ENCODE data around the gene TFPT. TPM values are rescaled to one million over a fixed set of nuclear protein-coding genes. Genes with fewer than 3 reads are reported as not detected.
"Not testable (repeated sequence)": the region's sequence is repeated elsewhere in the genome, so short reads cannot be mapped to it uniquely, and the experiment has no call there.

Gene TFPT
- total RNA-seq, 2 donors from 2014 or later: 31.4 to 47.3 TPM

DNA sequence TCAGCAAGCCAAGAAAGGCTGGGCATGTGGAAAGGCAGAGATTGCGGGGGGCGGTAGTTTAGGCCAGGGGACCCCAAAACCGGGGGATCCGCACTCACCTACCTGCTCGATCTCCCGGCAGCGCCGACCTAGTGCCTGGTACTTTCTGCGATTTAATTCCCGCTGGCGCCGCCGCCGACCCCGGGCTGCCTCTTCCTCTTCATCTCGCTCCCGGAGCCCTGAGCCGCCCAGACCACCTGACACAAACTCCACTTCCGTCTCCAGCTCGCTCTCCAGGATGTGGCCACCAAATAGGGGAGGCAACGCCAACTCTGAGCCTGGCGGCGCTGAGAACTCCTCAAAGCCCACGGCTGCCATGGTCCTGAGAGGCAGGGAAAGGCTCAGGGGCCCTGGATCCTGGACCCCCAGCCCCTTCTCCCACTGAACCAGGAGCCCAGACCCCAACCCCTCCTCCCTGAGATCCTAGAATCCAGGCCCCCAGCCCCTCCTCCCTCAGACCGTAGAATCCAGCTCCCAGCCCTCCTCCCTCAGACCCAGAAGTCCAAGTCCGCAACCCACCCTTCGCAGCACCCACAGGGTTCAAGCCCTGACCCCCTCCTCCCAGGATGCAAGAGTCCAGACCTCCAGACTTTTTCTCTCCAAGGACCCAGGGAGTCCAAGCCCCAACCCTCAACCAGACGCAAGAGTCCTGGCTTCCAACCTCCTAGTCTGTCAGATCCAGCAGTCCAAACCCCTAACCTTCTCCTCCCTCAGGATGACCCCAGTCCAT is 933 bp downstream of the TFPT start:
- ATAC-seq (replicated peaks): peak; percentile 38
- Mint-ChIP-seq H3K36me3 (ENCODE audit: low read depth) (peaks cover 80% of the 10 kb centered on the region), H3K27ac (peak overlapping the region; percentile 94), H3K4me1 (peaks cover 18% of the 10 kb centered on the region), H3K27me3 (no peaks in the 10 kb centered on the region), H3K4me3 (peak overlapping the region; percentile 91), H3K9me3 (no peaks in the 10 kb centered on the region)

DNA sequence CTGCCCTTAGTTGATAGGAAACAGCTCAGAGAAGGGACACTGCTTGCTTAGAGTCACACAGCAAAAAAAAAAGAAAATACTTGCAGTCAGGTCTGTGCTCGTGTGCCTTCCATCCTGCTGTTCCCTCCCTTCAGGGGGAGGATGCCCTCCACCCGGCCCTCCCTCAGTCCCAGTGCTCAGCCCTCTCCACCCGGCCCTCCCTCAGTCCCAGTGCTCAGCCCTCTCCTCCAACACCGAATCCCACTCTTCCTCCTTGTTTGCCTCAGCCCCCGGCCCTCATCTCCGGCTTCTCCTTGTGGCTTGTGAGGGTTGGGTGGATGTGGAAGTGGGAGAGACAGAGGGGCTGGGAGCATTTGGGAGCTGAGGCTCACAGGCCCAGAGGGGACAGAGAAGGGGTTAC is 5.8 kb downstream of the TFPT start:
- Mint-ChIP-seq H3K27ac (no peak overlapping the region), H3K9me3 (no peaks in the 10 kb centered on the region), H3K4me3 (no peak overlapping the region), H3K27me3 (no peaks in the 10 kb centered on the region), H3K4me1 (peaks cover 10% of the 10 kb centered on the region), H3K36me3 (ENCODE audit: low read depth) (peaks cover 95% of the 10 kb centered on the region)
- no peak for ATAC-seq (replicated peaks)

DNA sequence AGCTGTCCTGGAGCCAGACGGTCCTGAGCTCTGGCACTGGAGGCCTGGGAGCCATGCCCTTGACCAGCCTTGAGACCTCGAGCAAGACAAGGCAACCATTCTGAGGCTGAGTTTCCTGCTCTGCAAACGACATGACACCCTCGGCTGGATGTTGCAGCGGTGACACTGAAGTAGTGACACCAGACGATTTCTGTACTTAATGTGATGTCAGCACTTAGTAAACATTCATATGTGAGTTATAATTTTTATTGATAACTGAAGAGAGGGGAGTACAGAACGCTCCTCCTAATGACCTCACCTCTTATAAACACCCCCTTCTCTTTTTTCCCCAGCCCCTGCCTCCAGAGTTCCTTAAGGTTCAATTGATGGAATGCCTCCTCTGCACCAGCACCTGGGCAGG is 7.0 kb downstream of the TFPT start:
- no peak overlapping the region for H3K27ac Mint-ChIP-seq
- no peak for ATAC-seq (replicated peaks)
- H3K4me1 Mint-ChIP-seq: peaks cover 10% of the 10 kb centered on the region
- H3K36me3 Mint-ChIP-seq (ENCODE audit: low read depth): peaks cover 83% of the 10 kb centered on the region
- no peaks in the 10 kb centered on the region for H3K27me3 Mint-ChIP-seq
- H3K4me3 Mint-ChIP-seq: no peak overlapping the region
- no peaks in the 10 kb centered on the region for H3K9me3 Mint-ChIP-seq

DNA sequence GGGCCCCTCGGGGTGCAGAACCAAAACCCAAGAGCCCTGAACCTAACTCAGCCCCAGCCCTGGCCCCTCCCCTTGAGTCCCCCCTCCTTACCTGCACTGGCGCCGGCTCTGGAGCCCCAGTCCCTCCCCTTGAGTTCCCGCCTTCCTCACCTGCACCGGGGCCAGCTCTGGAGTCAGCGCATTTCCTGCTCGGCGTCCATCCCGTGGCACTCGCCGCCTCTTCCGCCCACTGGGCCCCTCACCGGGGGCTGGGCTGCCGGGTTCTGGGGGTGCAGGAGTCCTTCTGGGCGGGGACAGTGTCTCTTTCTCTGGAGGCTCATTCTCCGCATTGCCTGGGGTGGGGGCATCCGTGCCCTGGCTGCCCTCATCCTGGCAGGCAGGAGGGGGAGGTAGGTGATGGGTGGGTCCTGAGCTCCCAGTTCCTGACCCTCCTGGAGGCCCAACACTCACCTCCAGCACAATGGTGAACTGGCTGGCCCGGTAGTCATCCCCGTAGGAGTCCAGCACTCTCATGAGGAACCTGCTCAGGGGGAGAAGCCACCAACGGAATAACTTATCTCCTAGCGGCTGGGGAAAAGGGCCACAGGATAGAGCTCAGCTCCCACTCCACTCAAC is 7.5 kb downstream of the TFPT start:
- Mint-ChIP-seq H3K4me1 (peaks cover 10% of the 10 kb centered on the region), H3K9me3 (no peaks in the 10 kb centered on the region), H3K4me3 (no peak overlapping the region), H3K36me3 (ENCODE audit: low read depth) (peaks cover 78% of the 10 kb centered on the region), H3K27ac (no peak overlapping the region), H3K27me3 (no peaks in the 10 kb centered on the region)
- no peak for ATAC-seq (replicated peaks)

DNA sequence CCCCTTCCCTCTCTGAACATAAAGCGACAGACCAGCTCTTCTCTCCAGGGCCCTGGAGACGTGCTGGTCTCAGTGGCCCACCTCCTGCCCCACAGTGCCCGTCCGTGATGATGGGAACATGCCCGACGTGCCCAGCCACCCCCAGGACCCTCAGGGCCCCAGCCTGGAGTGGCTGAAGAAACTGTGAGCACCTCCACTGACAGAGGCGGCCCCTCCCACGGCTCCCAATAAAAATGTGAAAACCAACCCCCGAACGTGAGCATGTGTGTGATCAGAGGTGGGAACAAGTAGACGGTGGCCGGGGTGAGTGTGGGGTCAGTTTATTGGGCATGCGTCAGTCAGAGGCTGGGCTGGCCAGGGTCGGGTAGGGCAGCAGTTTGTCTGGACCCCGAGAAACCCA is 8.7 kb downstream of the TFPT start:
- no peak for ATAC-seq (replicated peaks)
- peaks cover 10% of the 10 kb centered on the region for H3K4me1 Mint-ChIP-seq
- no peaks in the 10 kb centered on the region for H3K9me3 Mint-ChIP-seq
- no peak overlapping the region for H3K4me3 Mint-ChIP-seq
- H3K36me3 Mint-ChIP-seq (ENCODE audit: low read depth): peaks cover 66% of the 10 kb centered on the region
- no peak overlapping the region for H3K27ac Mint-ChIP-seq
- no peaks in the 10 kb centered on the region for H3K27me3 Mint-ChIP-seq

DNA sequence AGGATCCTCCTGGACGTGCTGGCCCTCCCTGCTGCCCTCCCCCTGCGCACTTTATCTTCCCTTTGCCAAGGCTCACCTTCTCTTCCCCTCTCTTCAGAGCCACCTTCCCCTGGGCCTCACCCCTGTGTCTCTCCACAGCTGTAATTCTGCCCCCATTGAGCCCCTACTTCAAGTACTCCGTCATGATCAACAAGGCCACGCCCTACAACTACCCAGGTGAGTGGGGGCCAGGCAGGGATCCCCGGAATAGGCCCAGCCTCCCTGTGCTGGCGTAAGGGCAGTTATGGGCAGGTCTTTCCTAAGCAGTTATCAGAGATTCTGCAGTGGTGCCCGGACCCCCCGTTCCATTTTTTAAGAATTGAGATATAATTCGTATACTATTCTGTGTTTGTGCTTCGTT is 9.7 kb downstream of the TFPT start:
- Mint-ChIP-seq H3K9me3 (no peaks in the 10 kb centered on the region), H3K27me3 (no peaks in the 10 kb centered on the region), H3K36me3 (ENCODE audit: low read depth) (peaks cover 57% of the 10 kb centered on the region), H3K4me3 (no peak overlapping the region), H3K4me1 (peaks cover 8% of the 10 kb centered on the region), H3K27ac (peak overlapping the region; percentile 14)
- ATAC-seq (replicated peaks): no peak

DNA sequence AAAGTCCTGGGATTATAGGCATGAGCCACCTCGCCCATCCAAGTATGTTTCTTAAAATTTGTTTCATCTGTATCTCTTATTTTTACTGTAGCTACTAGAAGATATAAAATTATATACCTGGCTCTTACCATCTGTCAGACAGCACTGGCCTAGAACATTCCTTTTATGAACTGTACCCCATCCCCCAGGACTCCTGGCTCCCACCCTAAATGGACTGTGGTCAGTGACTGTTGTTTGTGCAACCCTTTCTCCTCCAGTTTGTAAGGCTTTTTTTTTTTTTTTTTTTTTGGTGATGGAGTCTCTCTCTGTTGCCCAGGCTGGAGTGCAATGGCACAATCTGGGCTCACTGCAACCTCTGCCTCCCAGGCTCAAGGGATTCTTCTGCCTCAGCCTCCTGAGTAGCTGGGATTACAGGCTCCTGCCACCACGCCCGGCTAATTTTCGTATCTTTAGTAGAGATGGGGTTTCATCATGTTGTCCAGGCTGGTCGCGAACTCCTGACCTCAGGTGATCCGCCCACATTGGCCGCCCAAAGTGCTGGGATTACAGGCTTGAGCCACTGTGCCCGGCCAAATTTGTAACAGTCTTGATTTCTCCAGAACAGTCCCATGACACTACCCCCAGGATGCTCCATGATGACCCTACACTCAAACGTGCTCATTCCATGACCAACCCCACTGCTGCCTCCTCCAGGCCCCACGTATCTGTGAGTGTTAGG is 10.3 kb downstream of the TFPT start:
- Mint-ChIP-seq H3K4me1 (peaks cover 6% of the 10 kb centered on the region), H3K27ac (no peak overlapping the region), H3K4me3 (peak overlapping the region; percentile 81), H3K9me3 (no peaks in the 10 kb centered on the region), H3K36me3 (ENCODE audit: low read depth) (peaks cover 51% of the 10 kb centered on the region), H3K27me3 (no peaks in the 10 kb centered on the region)
- no peak for ATAC-seq (replicated peaks)

DNA sequence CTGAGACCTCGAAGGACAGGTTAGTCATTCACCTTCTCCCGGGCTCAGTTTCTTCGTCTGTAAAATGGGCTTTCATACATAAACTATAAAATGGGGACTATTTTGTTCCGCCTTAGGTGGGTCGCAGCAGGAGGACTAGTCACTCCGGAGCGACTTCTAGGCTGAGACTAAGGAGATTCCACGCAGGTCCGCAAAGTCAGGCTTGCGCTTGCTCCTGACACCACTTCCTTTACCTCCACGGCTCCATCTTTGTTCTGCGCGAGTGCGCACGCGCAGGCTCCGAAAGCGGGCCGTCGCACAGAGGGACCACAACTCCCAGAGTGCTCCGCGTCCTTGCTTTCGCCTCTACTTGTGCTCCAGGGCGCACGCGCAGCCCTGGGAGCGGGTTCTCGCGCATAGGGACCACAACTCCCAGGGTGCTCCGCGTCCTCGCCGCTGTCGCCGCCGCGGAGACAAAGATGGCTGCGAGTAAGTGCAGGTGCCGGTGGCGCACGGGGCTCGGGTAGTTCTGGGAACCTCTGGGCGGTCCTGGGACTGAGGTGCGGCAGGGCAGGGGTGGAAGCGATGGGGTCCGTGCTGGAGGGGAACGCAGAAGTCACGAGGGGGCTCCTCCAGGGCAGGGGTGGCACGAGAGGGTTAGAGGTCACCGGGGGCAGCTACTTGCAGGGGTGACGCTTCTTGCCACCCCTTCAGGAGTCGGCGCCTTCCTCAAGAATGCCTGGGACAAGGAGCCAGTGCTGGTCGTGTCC is 12.9 kb downstream of the TFPT start, which contains the start of gene NDUFA3:
Gene NDUFA3 (plus strand): TSS at position 435 of the 749 bp plus-strand sequence. CDS start 24 bp downstream, at position 459.
- ATAC-seq (replicated peaks): peak; percentile 100
- Mint-ChIP-seq H3K36me3 (ENCODE audit: low read depth) (peaks cover 25% of the 10 kb centered on the region), H3K27ac (peak within 1 kb of the TSS; percentile 85), H3K9me3 (no peaks in the 10 kb centered on the region), H3K4me1 (peaks cover 6% of the 10 kb centered on the region), H3K27me3 (no peaks in the 10 kb centered on the region), H3K4me3 (peak within 1 kb of the TSS; percentile 81)

DNA sequence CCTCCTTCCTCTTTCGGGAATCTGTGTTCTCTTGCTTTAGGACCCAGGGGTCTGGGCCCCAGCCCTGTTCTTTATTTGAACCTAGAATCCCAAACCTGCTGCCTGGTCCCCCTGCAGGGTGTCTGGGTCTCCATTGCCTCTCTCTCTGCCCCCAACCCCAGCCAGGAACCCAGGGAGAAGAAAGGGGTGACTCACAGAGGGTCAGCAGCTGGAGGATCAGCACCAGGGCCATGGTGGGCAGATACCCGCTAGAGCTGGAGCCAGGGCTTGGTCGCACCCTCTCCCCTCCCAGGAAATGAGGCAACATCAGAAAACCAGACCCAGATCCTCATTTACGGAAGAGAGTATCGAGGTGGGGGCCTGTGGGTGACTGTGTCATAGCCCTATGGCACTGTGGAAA is 14.9 kb downstream of the TFPT start, which contains the start of gene OSCAR:
Gene OSCAR (minus strand): TSS at position 243 of the 400 bp plus-strand sequence. CDS start 11 bp downstream, at position 232.
- Mint-ChIP-seq H3K27ac (peak within 1 kb of the TSS; percentile 5), H3K4me1 (no peaks in the 10 kb centered on the region), H3K9me3 (no peaks in the 10 kb centered on the region), H3K36me3 (ENCODE audit: low read depth) (peaks cover 5% of the 10 kb centered on the region), H3K27me3 (no peaks in the 10 kb centered on the region), H3K4me3 (peak within 1 kb of the TSS; percentile 39)
- no peak for ATAC-seq (replicated peaks)

DNA sequence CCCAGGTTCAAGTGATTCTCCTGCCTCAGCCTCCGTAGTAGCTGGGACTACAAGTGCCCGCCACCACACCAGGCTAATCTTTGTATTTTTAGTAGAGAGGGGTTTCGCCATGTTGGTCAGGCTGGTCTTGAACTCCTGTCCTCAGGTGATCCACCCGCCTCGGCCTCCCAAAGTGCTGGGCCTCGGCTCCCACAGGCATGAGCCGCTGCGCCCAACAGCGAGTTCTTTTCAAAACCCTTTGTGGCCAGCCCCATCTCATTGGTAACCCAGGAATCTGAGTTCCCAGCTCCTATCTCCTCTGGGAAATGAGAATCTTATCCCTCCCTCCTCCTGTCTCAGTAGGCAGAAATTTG is 15.6 kb downstream of the TFPT start:
- H3K4me3 Mint-ChIP-seq; H3K4me1 Mint-ChIP-seq; H3K36me3 Mint-ChIP-seq (ENCODE audit: low read depth); H3K27ac Mint-ChIP-seq; ATAC-seq (replicated peaks); H3K9me3 Mint-ChIP-seq; H3K27me3 Mint-ChIP-seq: not testable (repeated sequence)

DNA sequence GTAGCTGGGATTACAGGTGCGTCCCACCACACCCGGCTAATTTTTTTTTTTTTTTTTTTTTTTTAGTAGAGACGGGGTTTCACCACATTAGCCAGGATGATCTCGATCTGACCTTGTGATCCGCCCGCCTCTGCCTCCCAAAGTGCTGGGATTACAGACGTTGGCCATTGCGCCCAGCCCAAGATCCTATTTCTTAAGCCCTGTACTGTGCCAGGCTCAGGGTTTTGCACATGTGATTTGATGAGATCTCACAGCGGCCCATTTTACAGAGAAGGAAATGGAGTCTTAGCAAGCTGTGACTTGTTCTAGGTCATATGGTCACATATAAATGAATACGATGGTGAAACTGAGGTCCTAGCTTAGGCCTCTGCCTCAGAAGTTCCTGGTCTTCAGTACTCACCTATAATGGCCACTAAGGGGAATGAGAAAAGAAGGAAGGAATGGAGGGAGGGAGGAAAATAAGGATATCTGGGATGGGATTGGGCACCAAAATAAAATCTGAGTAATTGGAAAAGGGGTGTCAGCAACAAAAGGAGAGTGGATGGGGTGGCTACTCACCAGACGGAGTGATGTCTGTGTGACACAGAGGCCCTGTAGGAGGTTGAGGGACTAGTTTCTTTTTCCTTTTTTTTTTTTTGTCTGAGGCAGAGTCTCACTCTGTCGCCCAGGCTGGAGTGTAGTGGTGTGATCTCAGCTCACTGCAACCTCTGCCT is 16.1 kb downstream of the TFPT start:
- Mint-ChIP-seq H3K36me3 (ENCODE audit: low read depth) (no peaks in the 10 kb centered on the region), H3K4me1 (no peaks in the 10 kb centered on the region), H3K27ac (no peak overlapping the region), H3K27me3 (no peaks in the 10 kb centered on the region), H3K4me3 (no peak overlapping the region), H3K9me3 (no peaks in the 10 kb centered on the region)
- ATAC-seq (replicated peaks): no peak

DNA sequence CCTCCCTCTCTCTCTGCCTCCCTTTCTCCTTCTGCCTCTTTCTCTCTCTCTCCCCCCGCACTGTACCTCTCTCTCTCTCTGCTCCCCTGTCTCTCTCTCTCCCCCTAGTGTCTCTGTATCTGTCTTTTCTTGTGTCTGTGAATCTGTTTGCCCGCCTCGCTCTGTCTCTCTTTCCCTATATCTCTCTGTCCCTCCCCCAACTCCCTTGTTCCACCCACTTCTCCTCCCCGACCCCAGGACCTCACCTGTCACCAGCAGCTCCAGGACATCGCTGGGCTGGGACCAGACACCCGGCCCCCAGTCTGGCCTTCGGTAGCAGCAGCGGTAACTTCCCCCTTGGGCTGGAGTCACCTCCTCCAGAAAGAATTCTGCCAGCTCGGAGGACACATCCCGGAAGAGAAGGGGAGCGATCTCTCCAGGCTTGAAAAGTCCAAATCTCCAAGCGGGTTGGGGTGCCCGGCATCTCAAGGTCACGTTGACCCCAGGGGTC is 18.8 kb downstream of the TFPT start:
- H3K4me1 Mint-ChIP-seq: no peaks in the 10 kb centered on the region
- H3K9me3 Mint-ChIP-seq: no peaks in the 10 kb centered on the region
- ATAC-seq (replicated peaks): peak; percentile 65
- H3K4me3 Mint-ChIP-seq: peak overlapping the region; percentile 54
- no peaks in the 10 kb centered on the region for H3K36me3 Mint-ChIP-seq (ENCODE audit: low read depth)
- H3K27ac Mint-ChIP-seq: peak overlapping the region; percentile 18
- peaks cover 5% of the 10 kb centered on the region for H3K27me3 Mint-ChIP-seq

DNA sequence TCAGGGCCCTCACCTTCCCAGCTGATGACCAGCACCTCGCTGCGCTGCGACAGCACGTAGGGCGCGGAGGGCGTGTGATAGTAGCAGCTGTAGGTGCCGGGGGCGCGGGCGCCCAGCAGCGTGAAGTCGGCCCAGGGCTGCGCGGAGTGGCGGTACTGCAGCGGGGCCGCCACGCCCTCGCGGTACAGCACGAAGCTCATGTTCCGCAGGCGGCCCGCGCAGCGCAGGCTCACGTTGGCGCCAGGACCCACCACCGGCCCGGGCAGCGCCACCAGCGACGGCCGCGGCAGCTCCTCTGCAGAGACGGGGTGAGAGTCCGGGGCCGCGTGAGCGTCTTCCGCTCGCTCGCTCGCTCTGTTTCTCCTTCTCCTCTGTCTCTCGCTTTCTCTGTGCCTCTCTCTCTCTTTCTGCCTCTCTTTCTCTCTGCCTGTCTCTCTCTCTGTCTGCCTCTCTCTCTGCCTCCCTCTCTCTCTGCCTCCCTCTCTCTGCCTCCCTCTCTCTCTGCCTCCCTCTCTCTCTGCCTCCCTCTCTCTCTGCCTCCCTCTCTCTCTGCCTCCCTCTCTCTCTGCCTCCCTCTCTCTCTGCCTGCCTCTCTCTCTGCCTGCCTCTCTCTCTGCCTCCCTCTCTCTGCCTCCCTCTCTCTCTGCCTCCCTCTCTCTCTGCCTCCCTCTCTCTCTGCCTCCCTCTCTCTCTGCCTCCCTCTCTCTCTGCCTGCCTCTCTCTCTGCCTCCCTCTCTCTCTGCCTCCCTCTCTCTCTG is 19.4 kb downstream of the TFPT start:
- not testable (repeated sequence) for H3K4me1 Mint-ChIP-seq; H3K36me3 Mint-ChIP-seq (ENCODE audit: low read depth); H3K9me3 Mint-ChIP-seq; H3K27me3 Mint-ChIP-seq
- Mint-ChIP-seq H3K4me3 (peak overlapping the region; percentile 54), H3K27ac (peak overlapping the region; percentile 18)
- peak; percentile 82 for ATAC-seq (replicated peaks)
